K562 (cell line): Measurements from ENCODE around the gene ZKSCAN3. TPM values are rescaled to one million over a fixed set of nuclear protein-coding genes. Genes with fewer than 3 reads are reported as not detected.

Experiments used
- BCL6 ChIP-seq: fragments of 250-450 bp; sonication (Bioruptor Pico); IDR thresholded peaks from 2 replicates; pipeline ENCODE4 v1.4.0; 2020
- FOXK1 ChIP-seq: sonication (generic); formaldehyde crosslinking; IDR thresholded peaks from 2 replicates; pipeline ENCODE4 v1.8.0; 2022; ENCODE audit warnings: missing genetic modification reagents, mild to moderate bottlenecking, borderline replicate concordance
- HCFC1 ChIP-seq: IDR thresholded peaks from 2 replicates; pipeline ENCODE4 v1.6.1; 2012; ENCODE audit warnings: low read depth, low read length, improper control_type of control experiment
- IFI16 ChIP-seq: fragments of 250-450 bp; sonication (Bioruptor Pico); IDR thresholded peaks from 2 replicates; pipeline ENCODE4 v2.1.2; 2022; ENCODE audit warnings: mild to moderate bottlenecking, inconsistent platforms
- MYNN ChIP-seq, 2 experiments: sonication (generic); formaldehyde crosslinking in 1 of 2; IDR thresholded peaks; 2 replicates each; pipeline versions ENCODE4 v1.5.0 to v1.6.1; 2016 to 2020; ENCODE audit warnings: antibody characterized with exemption in 1 of 2, missing genetic modification reagents in 1 of 2
- SRSF1 ChIP-seq: fragments of 200-400 bp; formaldehyde crosslinking; IDR thresholded peaks from 2 replicates; pipeline ENCODE4 v1.6.1; 2017; ENCODE audit warnings: mild to moderate bottlenecking, low read depth, low read length, moderate library complexity
- TOE1 ChIP-seq, 2 experiments: fragments of 450-650 bp in 1 of 2; sonication (generic) in 1 of 2; formaldehyde crosslinking in 1 of 2; IDR thresholded peaks; 2 replicates each; pipeline versions ENCODE4 v1.7.1 to v1.8.0; 2016 to 2022; ENCODE audit warnings: borderline replicate concordance in 2 of 2, mild to moderate bottlenecking in 2 of 2, antibody characterized with exemption in 1 of 2, inconsistent platforms in 1 of 2, low read depth in 1 of 2, missing genetic modification reagents in 1 of 2, moderate library complexity in 1 of 2
- ZNF133 ChIP-seq: fragments of 250-450 bp; sonication (Bioruptor Pico); IDR thresholded peaks from 2 replicates; pipeline ENCODE4 v1.4.0; 2020; ENCODE audit warnings: mild to moderate bottlenecking
- ZNF316 ChIP-seq: fragments of 450-650 bp; IDR thresholded peaks from 2 replicates; pipeline ENCODE4 v1.6.1; 2016
- polyA plus RNA-seq, 8 experiments: library from polyadenylated mRNA; depleted of rRNA in 4 of 8; stranded (reverse) in 5 of 8; unstranded in 3 of 8; fragments of >200 nt; fragmentation: Nextera tagmentation in 2 of 8; fragmentation: Illumina TruSeq in 1 of 8; extraction: Ambion mirVana in 2 of 8; extraction: Trizol in 1 of 8; gene quantifications; 2 replicates each; pipeline versions ENCODE4 v1.2.1 to v1.2.3, GENCODE V29; 2011 to 2014; ENCODE audit warnings: inconsistent platforms in 1 of 8, missing spikeins in 1 of 8
- total RNA-seq, 7 experiments: library from RNA; depleted of rRNA in 6 of 7; stranded (reverse); fragments of >200 nt in 6 of 7; fragmentation: Illumina TruSeq in 2 of 7; extraction: Trizol in 2 of 7; gene quantifications; 2 replicates each; pipeline versions ENCODE4 v1.2.1 to v1.2.3, GENCODE V29; 2011 to 2021; ENCODE audit warnings: low replicate concordance in 1 of 7
- TF ChIP-seq, protein P1 (sequence below): fragments of 250-450 bp; sonication (Bioruptor Pico); IDR thresholded peaks from 2 replicates; pipeline ENCODE4 v1.4.0; 2020
- TF ChIP-seq, protein P2 (sequence below): sonication (generic); formaldehyde crosslinking; IDR thresholded peaks from 2 replicates; pipeline ENCODE4 v1.8.0; 2022; ENCODE audit warnings: mild to moderate bottlenecking, missing genetic modification reagents
- TF ChIP-seq, protein P3 (sequence below): fragments of 150-350 bp; IDR thresholded peaks from 2 replicates; pipeline ENCODE4 v1.6.1; 2014; ENCODE audit warnings: low read depth, mild to moderate bottlenecking, low read length, borderline replicate concordance

ZKSCAN3 gene
- total and polyA plus RNA-seq, 9 of the 15 experiments (the other 6 are each of a cell fraction or from before 2014, with no cell fraction given) = 3.0 to 12.4 (median 10.2) TPM

DNA sequence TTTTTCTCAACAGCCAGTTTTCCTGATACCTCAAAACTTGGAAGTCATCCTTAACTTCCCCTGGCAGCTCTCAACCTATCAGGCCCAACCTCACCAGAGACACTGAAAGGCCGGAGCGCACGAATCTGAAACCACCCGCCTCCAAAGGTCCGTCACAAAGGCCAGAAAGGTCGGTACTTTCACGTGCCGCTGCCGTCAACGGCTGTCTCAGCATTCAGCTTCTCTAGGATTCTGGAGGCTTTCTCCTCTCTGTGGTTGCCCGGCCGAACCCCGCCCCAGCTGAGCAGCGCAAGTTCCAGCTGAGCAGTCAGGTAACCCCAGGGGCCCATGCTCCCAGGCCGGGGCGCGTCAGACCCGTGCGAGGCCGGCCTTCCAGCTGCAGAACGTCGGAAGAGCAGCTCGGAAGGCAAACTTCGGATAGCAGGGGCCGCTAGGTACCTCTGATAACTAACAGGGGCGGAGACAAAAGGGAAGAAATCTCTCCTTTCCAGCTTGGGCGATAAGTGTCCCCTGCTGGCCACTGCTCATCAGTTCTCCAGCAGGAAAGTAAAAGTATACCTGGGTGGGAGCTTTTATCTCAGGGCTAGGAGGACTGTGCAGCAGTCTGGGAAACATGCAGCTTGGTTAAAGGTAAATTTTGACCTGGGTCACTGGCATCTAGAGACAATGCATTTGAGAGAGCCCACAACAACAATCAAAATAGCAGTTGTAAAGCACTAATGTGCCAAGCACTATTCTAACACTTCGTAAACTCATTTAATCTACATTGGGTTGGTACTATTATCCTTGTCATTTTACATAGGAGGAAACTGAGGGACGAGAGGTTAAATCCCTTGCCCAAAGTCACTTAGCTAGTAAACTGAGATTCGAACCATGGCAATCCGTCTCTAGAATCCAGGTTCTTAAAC lies 33.7 kb downstream of the ZKSCAN3 start (continued):
- TF ChIP-seq, protein P1, sequence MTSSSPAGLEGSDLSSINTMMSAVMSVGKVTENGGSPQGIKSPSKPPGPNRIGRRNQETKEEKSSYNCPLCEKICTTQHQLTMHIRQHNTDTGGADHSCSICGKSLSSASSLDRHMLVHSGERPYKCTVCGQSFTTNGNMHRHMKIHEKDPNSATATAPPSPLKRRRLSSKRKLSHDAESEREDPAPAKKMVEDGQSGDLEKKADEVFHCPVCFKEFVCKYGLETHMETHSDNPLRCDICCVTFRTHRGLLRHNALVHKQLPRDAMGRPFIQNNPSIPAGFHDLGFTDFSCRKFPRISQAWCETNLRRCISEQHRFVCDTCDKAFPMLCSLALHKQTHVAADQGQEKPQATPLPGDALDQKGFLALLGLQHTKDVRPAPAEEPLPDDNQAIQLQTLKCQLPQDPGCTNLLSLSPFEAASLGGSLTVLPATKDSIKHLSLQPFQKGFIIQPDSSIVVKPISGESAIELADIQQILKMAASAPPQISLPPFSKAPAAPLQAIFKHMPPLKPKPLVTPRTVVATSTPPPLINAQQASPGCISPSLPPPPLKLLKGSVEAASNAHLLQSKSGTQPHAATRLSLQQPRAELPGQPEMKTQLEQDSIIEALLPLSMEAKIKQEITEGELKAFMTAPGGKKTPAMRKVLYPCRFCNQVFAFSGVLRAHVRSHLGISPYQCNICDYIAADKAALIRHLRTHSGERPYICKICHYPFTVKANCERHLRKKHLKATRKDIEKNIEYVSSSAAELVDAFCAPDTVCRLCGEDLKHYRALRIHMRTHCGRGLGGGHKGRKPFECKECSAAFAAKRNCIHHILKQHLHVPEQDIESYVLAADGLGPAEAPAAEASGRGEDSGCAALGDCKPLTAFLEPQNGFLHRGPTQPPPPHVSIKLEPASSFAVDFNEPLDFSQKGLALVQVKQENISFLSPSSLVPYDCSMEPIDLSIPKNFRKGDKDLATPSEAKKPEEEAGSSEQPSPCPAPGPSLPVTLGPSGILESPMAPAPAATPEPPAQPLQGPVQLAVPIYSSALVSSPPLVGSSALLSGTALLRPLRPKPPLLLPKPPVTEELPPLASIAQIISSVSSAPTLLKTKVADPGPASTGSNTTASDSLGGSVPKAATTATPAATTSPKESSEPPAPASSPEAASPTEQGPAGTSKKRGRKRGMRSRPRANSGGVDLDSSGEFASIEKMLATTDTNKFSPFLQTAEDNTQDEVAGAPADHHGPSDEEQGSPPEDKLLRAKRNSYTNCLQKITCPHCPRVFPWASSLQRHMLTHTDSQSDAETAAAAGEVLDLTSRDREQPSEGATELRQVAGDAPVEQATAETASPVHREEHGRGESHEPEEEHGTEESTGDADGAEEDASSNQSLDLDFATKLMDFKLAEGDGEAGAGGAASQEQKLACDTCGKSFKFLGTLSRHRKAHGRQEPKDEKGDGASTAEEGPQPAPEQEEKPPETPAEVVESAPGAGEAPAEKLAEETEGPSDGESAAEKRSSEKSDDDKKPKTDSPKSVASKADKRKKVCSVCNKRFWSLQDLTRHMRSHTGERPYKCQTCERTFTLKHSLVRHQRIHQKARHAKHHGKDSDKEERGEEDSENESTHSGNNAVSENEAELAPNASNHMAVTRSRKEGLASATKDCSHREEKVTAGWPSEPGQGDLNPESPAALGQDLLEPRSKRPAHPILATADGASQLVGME (CRISPR knock-in tag) = no peak
- TF ChIP-seq, protein P2, sequence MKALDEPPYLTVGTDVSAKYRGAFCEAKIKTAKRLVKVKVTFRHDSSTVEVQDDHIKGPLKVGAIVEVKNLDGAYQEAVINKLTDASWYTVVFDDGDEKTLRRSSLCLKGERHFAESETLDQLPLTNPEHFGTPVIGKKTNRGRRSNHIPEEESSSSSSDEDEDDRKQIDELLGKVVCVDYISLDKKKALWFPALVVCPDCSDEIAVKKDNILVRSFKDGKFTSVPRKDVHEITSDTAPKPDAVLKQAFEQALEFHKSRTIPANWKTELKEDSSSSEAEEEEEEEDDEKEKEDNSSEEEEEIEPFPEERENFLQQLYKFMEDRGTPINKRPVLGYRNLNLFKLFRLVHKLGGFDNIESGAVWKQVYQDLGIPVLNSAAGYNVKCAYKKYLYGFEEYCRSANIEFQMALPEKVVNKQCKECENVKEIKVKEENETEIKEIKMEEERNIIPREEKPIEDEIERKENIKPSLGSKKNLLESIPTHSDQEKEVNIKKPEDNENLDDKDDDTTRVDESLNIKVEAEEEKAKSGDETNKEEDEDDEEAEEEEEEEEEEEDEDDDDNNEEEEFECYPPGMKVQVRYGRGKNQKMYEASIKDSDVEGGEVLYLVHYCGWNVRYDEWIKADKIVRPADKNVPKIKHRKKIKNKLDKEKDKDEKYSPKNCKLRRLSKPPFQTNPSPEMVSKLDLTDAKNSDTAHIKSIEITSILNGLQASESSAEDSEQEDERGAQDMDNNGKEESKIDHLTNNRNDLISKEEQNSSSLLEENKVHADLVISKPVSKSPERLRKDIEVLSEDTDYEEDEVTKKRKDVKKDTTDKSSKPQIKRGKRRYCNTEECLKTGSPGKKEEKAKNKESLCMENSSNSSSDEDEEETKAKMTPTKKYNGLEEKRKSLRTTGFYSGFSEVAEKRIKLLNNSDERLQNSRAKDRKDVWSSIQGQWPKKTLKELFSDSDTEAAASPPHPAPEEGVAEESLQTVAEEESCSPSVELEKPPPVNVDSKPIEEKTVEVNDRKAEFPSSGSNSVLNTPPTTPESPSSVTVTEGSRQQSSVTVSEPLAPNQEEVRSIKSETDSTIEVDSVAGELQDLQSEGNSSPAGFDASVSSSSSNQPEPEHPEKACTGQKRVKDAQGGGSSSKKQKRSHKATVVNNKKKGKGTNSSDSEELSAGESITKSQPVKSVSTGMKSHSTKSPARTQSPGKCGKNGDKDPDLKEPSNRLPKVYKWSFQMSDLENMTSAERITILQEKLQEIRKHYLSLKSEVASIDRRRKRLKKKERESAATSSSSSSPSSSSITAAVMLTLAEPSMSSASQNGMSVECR (CRISPR knock-in tag) = peak; percentile 60; the same call in 1 of the 2 replicates
- TF ChIP-seq IFI16 (no peak), ZNF133 (CRISPR knock-in tag) (no peak), ZNF316 (no peak), HCFC1 (peak; percentile 38; the same call in 1 of the 2 replicates), MYNN (IDR thresholded peaks at IDR 0.05) (peak; percentile 31), MYNN (CRISPR knock-in tag; IDR thresholded peaks at IDR 0.05) (no peak), TOE1 (IDR thresholded peaks at IDR 0.05; ENCODE audit: borderline replicate concordance) (peak; percentile 74; the same call in 1 of the 2 replicates), TOE1 (CRISPR knock-in tag; IDR thresholded peaks at IDR 0.05; ENCODE audit: borderline replicate concordance, low read depth) (no peak), FOXK1 (CRISPR knock-in tag) (no peak), BCL6 (no peak), SRSF1 (no peak)
- TF ChIP-seq, protein P3, sequence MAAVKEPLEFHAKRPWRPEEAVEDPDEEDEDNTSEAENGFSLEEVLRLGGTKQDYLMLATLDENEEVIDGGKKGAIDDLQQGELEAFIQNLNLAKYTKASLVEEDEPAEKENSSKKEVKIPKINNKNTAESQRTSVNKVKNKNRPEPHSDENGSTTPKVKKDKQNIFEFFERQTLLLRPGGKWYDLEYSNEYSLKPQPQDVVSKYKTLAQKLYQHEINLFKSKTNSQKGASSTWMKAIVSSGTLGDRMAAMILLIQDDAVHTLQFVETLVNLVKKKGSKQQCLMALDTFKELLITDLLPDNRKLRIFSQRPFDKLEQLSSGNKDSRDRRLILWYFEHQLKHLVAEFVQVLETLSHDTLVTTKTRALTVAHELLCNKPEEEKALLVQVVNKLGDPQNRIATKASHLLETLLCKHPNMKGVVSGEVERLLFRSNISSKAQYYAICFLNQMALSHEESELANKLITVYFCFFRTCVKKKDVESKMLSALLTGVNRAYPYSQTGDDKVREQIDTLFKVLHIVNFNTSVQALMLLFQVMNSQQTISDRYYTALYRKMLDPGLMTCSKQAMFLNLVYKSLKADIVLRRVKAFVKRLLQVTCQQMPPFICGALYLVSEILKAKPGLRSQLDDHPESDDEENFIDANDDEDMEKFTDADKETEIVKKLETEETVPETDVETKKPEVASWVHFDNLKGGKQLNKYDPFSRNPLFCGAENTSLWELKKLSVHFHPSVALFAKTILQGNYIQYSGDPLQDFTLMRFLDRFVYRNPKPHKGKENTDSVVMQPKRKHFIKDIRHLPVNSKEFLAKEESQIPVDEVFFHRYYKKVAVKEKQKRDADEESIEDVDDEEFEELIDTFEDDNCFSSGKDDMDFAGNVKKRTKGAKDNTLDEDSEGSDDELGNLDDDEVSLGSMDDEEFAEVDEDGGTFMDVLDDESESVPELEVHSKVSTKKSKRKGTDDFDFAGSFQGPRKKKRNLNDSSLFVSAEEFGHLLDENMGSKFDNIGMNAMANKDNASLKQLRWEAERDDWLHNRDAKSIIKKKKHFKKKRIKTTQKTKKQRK = no peak
